Osteoblast (primary cell): Measurements from ENCODE around the gene FERMT3. TPM values are rescaled to one million over a fixed set of nuclear protein-coding genes. Genes with fewer than 3 reads are reported as not detected.

ENCODE experiments used
- DNase-seq: peaks from one replicate; pipeline ENCODE4 v3.0.0; 2011; ENCODE audit warnings: low spot score, mixed read lengths; ENCODE audit not compliant: insufficient read length; ENCODE audit errors: missing footprints
- H2AFZ ChIP-seq: 2 replicates; pipeline ENCODE4 v1.6.0; 2011; ENCODE audit warnings: mild to moderate bottlenecking, low read length
- H3K27ac ChIP-seq: 2 replicates; pipeline ENCODE4 v1.5.1; 2011; ENCODE audit warnings: mild to moderate bottlenecking, low read depth, low read length, moderate library complexity
- H3K27me3 ChIP-seq: 2 replicates; pipeline ENCODE4 v1.6.0; 2012; ENCODE audit warnings: mild to moderate bottlenecking, control low read depth, inconsistent platforms, low read length, moderate library complexity; ENCODE audit not compliant: insufficient read depth
- H3K36me3 ChIP-seq: 2 replicates; pipeline ENCODE4 v1.5.1; 2011; ENCODE audit warnings: mild to moderate bottlenecking, low read length, control low read depth, moderate library complexity; ENCODE audit not compliant: insufficient read depth
- H3K4me1 ChIP-seq: 2 replicates; pipeline ENCODE4 v1.5.1; 2011; ENCODE audit warnings: mild to moderate bottlenecking, low read length, control low read depth, moderate library complexity; ENCODE audit not compliant: insufficient read depth
- H3K4me2 ChIP-seq: 2 replicates; pipeline ENCODE4 v1.6.0; 2011; ENCODE audit warnings: mild to moderate bottlenecking, low read length; ENCODE audit not compliant: insufficient read depth
- H3K4me3 ChIP-seq: fragments of 200-600 bp; sonication (generic); 3 replicates; pipeline ENCODE4 v1.5.1; 2012; ENCODE audit warnings: mild to moderate bottlenecking, low read length, inconsistent platforms; ENCODE audit not compliant: insufficient read depth
- H3K79me2 ChIP-seq: 2 replicates; pipeline ENCODE4 v1.6.0; 2012; ENCODE audit warnings: mild to moderate bottlenecking, low read length, control low read depth, inconsistent platforms; ENCODE audit not compliant: insufficient read depth
- H3K9me3 ChIP-seq: 2 replicates; pipeline ENCODE4 v1.5.1; 2011; ENCODE audit warnings: low read depth, low read length, control low read depth
- H4K20me1 ChIP-seq: 2 replicates; pipeline ENCODE4 v1.6.0; 2012; ENCODE audit warnings: mild to moderate bottlenecking, low read length, control low read depth; ENCODE audit not compliant: insufficient read depth
- CTCF ChIP-seq: IDR thresholded peaks from 2 replicates; pipeline ENCODE4 v1.5.1; 2011; ENCODE audit warnings: mild to moderate bottlenecking, low read depth, low read length, moderate library complexity; ENCODE audit errors: extremely low read depth
- total RNA-seq: library from RNA; depleted of rRNA; stranded (reverse); fragments of >200 nt; gene quantifications from 2 replicates; pipeline ENCODE4 v1.2.3, GENCODE V29; 2012

The FERMT3 gene
- total RNA-seq, 1 donor = 1.1 TPM

GRCh38 chr11:64252003-64252872 lies 45.7 kb downstream of the FERMT3 start:
- Histone ChIP-seq H4K20me1 (no peaks in the 10 kb centered on the region), H3K27ac (peak overlapping the region; percentile 58), H3K36me3 (peaks cover 20% of the 10 kb centered on the region), H2AFZ (peak overlapping the region; percentile 63), H3K27me3 (no peaks in the 10 kb centered on the region), H3K79me2 (peaks cover 30% of the 10 kb centered on the region), H3K4me2 (peak overlapping the region; percentile 98), H3K9me3 (no peaks in the 10 kb centered on the region), H3K4me3 (peak overlapping the region; percentile 91), H3K4me1 (peaks cover 7% of the 10 kb centered on the region)
- TF ChIP-seq CTCF = peak; percentile 61
- peak; percentile 99 for DNase-seq

DNA sequence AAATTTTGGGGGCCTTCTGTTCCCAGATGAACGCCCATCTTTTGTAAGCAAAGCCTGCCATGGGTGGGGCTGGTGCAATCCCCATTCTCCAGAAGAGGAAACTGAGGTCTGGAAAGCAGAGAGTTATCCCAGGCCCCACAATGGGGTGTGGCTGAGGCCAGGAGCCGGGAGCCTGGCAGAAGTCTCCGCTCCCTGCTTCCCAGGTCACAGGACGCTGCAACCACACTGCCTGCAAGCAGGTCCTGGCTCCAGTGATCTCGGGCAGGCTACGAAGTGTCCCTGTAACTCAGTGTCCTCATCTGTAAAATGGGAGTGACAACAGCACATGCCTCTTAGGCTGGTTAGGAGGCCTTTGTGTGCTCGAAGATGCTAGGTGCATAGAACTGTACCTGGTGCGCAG lies 46.5 kb downstream of the FERMT3 start:
- H4K20me1 ChIP-seq = no peaks in the 10 kb centered on the region
- no peak for TF ChIP-seq CTCF
- peaks cover 7% of the 10 kb centered on the region for H3K4me1 ChIP-seq
- peak; percentile 85 for DNase-seq
- no peak overlapping the region for H3K27ac ChIP-seq
- no peaks in the 10 kb centered on the region for H3K27me3 ChIP-seq
- H2AFZ ChIP-seq = no peak overlapping the region
- H3K79me2 ChIP-seq = peaks cover 30% of the 10 kb centered on the region
- H3K4me2 ChIP-seq = peak overlapping the region; percentile 98
- H3K36me3 ChIP-seq = peaks cover 22% of the 10 kb centered on the region
- H3K9me3 ChIP-seq = no peaks in the 10 kb centered on the region
- H3K4me3 ChIP-seq = no peak overlapping the region

GRCh38 chr11:64253481-64253880 lies 47.0 kb downstream of the FERMT3 start:
- Histone ChIP-seq H4K20me1 (no peaks in the 10 kb centered on the region), H3K36me3 (peaks cover 22% of the 10 kb centered on the region), H3K4me2 (no peak overlapping the region), H3K27me3 (no peaks in the 10 kb centered on the region), H3K4me1 (peaks cover 7% of the 10 kb centered on the region), H2AFZ (no peak overlapping the region), H3K79me2 (peaks cover 30% of the 10 kb centered on the region), H3K27ac (no peak overlapping the region), H3K4me3 (no peak overlapping the region), H3K9me3 (no peaks in the 10 kb centered on the region)
- no peak for DNase-seq
- TF ChIP-seq CTCF = no peak

DNA sequence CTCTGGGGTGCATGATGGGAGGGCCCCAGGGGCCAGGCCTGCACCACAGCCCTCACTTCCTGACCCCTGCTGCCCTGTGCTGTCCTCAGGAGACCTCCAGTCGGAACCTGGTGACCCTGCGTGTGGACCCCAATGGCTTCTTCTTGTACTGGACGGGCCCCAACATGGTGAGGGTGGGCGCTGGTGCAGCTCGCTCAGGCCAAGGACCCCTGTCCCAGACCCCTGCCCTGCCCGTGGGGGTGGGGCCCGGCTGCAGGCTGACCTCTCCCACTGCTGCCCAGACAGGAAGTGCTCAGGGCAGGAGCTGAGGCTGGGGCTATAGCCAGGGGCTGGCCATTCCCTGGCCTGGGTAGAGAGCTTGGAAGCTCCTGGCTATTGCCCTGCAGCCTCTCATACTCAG lies 47.8 kb downstream of the FERMT3 start:
- no peak for DNase-seq
- TF ChIP-seq CTCF = no peak
- no peaks in the 10 kb centered on the region for H4K20me1 ChIP-seq
- no peak overlapping the region for H3K27ac ChIP-seq
- H3K27me3 ChIP-seq = no peaks in the 10 kb centered on the region
- no peak overlapping the region for H3K4me2 ChIP-seq
- H2AFZ ChIP-seq = no peak overlapping the region
- H3K4me3 ChIP-seq = no peak overlapping the region
- peaks cover 23% of the 10 kb centered on the region for H3K36me3 ChIP-seq
- H3K4me1 ChIP-seq = peaks cover 7% of the 10 kb centered on the region
- H3K79me2 ChIP-seq = peaks cover 30% of the 10 kb centered on the region
- no peaks in the 10 kb centered on the region for H3K9me3 ChIP-seq
